ENCODE data around the gene ADD3. TPM values are rescaled to one million over a fixed set of nuclear protein-coding genes. Genes with fewer than 3 reads are reported as not detected.

The ADD3 gene
- total RNA-seq, 1 experiment from 2014 or later: 86.7 TPM

DNA sequence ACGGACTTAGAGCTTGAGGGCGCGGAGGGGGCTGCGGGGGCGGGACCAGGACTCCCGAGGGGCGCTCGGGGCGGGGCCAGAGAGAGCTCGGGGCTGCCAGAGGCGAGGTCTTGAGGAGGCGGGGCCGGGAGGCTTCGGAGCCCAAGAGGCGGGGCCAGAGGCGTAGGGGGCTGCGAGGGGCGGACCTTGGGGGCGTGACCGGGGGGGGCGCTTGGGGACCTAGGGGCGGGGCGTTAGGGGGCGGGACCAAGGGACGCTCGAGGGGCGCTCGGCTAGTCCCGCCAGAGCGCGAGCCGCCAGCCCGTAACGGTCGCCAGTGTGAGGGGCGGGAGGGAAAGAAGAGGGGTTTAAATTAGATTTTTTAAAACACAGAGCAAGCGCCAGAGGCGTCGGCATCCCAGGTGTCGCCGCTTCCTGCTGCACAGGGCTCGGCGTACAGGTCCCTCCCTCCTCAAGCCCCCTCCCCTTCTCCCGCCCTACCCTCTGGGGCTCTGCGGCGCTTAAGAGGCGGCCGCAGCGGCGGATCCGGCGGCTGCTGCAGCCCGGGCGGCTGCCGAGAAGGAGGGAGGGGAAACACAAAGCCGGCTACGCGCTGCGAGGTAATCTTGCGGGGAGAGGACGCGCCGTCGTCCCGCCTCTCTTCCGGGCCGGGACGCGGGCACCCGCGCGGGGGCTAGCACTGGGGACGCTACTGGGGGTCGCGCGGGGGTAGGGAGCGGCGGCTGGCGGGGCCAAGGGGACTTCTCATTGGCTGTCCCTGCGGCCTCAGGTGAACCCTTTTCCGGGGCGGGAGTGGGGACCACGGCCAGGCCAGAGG lies at the start of gene ADD3 (continued):
- TF ChIP-seq ARID4B (CRISPR knock-in tag; IDR thresholded peaks at IDR 0.05; ENCODE audit: borderline replicate concordance) (no peak), USF1 (CRISPR knock-in tag; IDR thresholded peaks at IDR 0.05) (peak; percentile 56; the same call in 1 of the 2 replicates), GABPB1 (CRISPR knock-in tag; IDR thresholded peaks at IDR 0.05) (0 out of 2 replicates have a peak, but pooled peaks have one; percentile 36), NFATC4 (CRISPR knock-in tag; IDR thresholded peaks at IDR 0.05) (no peak), ZSCAN18 (CRISPR knock-in tag; IDR thresholded peaks at IDR 0.05) (no peak), MAX (CRISPR knock-in tag; IDR thresholded peaks at IDR 0.05) (no peak; the same call in 1 of the 2 replicates), ELF4 (CRISPR knock-in tag; IDR thresholded peaks at IDR 0.05; ENCODE audit: low read depth) (no peak), HMGXB4 (CRISPR knock-in tag; IDR thresholded peaks at IDR 0.05) (peak; percentile 85), TCF7 (CRISPR knock-in tag; IDR thresholded peaks at IDR 0.05; ENCODE audit: low read depth) (0 out of 2 replicates have a peak, but pooled peaks have one; percentile 20), CREM (CRISPR knock-in tag; IDR thresholded peaks at IDR 0.05) (peak; percentile 52; the same call in 1 of the 2 replicates), ETV6 (CRISPR knock-in tag; IDR thresholded peaks at IDR 0.05) (peak; percentile 84; the same call in 1 of the 2 replicates), RORB (CRISPR knock-in tag; IDR thresholded peaks at IDR 0.05) (no peak), ESRRA (CRISPR knock-in tag; IDR thresholded peaks at IDR 0.05; ENCODE audit: borderline replicate concordance) (no peak), ZNF232 (CRISPR knock-in tag; IDR thresholded peaks at IDR 0.05) (no peak)

DNA sequence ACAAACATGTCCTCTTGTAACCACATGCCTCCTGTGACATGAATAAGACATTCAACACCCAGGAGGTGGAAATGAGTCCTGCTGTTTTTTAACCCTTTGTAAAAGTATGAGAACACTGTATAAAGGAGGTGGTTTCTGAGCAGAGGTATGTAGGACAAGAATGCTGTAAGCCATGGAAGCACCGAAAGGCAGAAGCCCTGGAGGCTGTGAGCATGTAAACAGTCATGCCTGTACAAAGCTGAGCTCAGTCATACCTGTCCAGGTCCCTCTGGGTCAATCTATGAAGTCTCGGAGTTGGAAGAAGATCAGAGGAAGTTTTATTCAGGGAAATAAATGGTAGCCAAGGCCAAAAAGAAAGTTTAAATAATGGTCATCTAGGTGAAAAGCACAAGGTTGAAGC lies 49.7 kb upstream of the ADD3 start:
- ChIA-PET CTCF (interaction anchor here (1.4 to 2.1 kb wide), 2 partner anchors 20 to 74 kb away, joined by 5 to 18 read pairs; no protein-coding TSS in a partner anchor), POLR2A (no interaction called here)
- Mint-ChIP-seq H3K9me3 (0 out of 2 replicates have a peak, but pooled peaks cover 3% of the 10 kb centered on the region), H3K27me3 (ENCODE audit: low read depth) (no peaks in the 10 kb centered on the region; the same call in 1 of the 2 replicates), H3K4me3 (no peak overlapping the region), H3K27ac (no peak overlapping the region), H3K36me3 (no peaks in the 10 kb centered on the region), H3K4me1 (peaks cover 61% of the 10 kb centered on the region)
- DNase-seq (ENCODE audit: low spot score): no peak
- no peak for ATAC-seq
- TF ChIP-seq TEAD4 (CRISPR knock-in tag; IDR thresholded peaks at IDR 0.05) (no peak), ZNF317 (CRISPR knock-in tag; IDR thresholded peaks at IDR 0.05; ENCODE audit: borderline replicate concordance, low read depth) (no peak), NR2C2 (CRISPR knock-in tag; IDR thresholded peaks at IDR 0.05) (no peak), ZNF532 (CRISPR knock-in tag; IDR thresholded peaks at IDR 0.05; ENCODE audit: borderline replicate concordance) (no peak), ZNF219 (CRISPR knock-in tag; IDR thresholded peaks at IDR 0.05; ENCODE audit: borderline replicate concordance) (no peak), ZNF671 (CRISPR knock-in tag; IDR thresholded peaks at IDR 0.05) (no peak), GRHL2 (CRISPR knock-in tag; IDR thresholded peaks at IDR 0.05; ENCODE audit: insufficient replicate concordance, severe bottlenecking) (no peak)

Measured in WTC11 (cell line).